HS-27A (cell line): Measurements from ENCODE around the gene SNTN.
"Not testable (repeated sequence)": the region's sequence is repeated elsewhere in the genome, so short reads cannot be mapped to it uniquely, and the experiment has no call there.

ENCODE experiments used
- DNase-seq: peaks from one replicate; pipeline ENCODE4 v3.0.0-alpha.2; 2012; ENCODE audit warnings: low read depth, missing footprints

The SNTN gene

GRCh38 chr3:63652066-63652725 lies at the start of gene SNTN:
Gene SNTN, plus strand, starts transcription at chr3:63652675. Its CDS starts 13 bp downstream, at chr3:63652688.
- no peak for DNase-seq

GRCh38 chr3:63607716-63608115 lies 44.8 kb upstream of the SNTN start:
- DNase-seq, result no peak

- DNase-seq, result no peak
Measured at GRCh38 chr3:63609408-63609807, 43.1 kb upstream of the SNTN start.

GRCh38 chr3:63609834-63610233 lies 42.6 kb upstream of the SNTN start:
- DNase-seq, result no peak

GRCh38 chr3:63611382-63611781 lies 41.1 kb upstream of the SNTN start:
- DNase-seq, result no peak

- peak; percentile 52 for DNase-seq
Measured at GRCh38 chr3:63613561-63613960, 38.9 kb upstream of the SNTN start.

GRCh38 chr3:63617391-63617790 lies 35.1 kb upstream of the SNTN start:
- DNase-seq, result no peak

GRCh38 chr3:63624941-63625560 lies 27.4 kb upstream of the SNTN start:
- DNase-seq, result peak; percentile 96

GRCh38 chr3:63631670-63632069 lies 20.8 kb upstream of the SNTN start:
- DNase-seq, result no peak

GRCh38 chr3:63635186-63635585 lies 17.3 kb upstream of the SNTN start:
- DNase-seq, result no peak

- DNase-seq, result no peak
Measured at GRCh38 chr3:63639806-63640205, 12.7 kb upstream of the SNTN start.

GRCh38 chr3:63642488-63642887 lies 10.0 kb upstream of the SNTN start:
- DNase-seq, result no peak

GRCh38 chr3:63644212-63644797 lies 8.2 kb upstream of the SNTN start:
- no peak for DNase-seq

- not testable (repeated sequence) for DNase-seq
Measured at GRCh38 chr3:63644928-63645781, 7.3 kb upstream of the SNTN start.

- DNase-seq, result no peak
Measured at GRCh38 chr3:63654211-63654610, 1.7 kb downstream of the SNTN start.

GRCh38 chr3:63654931-63655330 lies 2.5 kb downstream of the SNTN start:
- DNase-seq, result no peak

GRCh38 chr3:63655519-63655918 lies 3.0 kb downstream of the SNTN start:
- peak; percentile 92 for DNase-seq

- DNase-seq, result peak; percentile 82
Measured at GRCh38 chr3:63656786-63657185, 4.3 kb downstream of the SNTN start.

- DNase-seq, result no peak
Measured at GRCh38 chr3:63661242-63661641, 8.8 kb downstream of the SNTN start.

- DNase-seq, result no peak
Measured at GRCh38 chr3:63662011-63662410, 9.5 kb downstream of the SNTN start.

GRCh38 chr3:63662500-63662899 lies 10.0 kb downstream of the SNTN start:
- DNase-seq, result no peak

GRCh38 chr3:63670544-63670943 lies 18.1 kb downstream of the SNTN start:
- DNase-seq, result no peak

GRCh38 chr3:63673111-63673510 lies 20.6 kb downstream of the SNTN start:
- DNase-seq, result no peak
